ENCODE data around the gene KLHL17.

The KLHL17 gene

DNA sequence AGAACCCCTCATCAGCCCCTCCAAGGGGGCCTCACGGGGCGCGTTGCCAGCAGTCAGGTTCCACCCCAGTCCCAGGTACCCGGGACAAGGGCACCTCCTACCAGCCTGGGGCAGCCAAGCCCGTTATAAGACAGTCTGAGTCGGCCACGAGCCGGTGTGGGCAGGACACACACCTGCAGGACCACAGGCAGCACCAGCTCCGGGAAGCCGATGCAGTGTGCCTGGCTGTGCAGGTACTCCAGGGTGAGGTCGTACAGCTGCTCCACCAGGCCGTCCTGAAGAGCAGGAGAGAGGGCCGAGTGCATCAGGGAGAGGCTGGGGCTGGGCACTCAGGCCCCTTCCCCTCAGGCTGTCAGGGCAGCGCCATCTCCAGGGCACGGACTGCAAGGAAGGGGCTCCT lies 12.4 kb upstream of the KLHL17 start:
- Mint-ChIP-seq H3K27me3 (no peaks in the 10 kb centered on the region), H3K4me3 (no peak overlapping the region), H3K9me3 (no peaks in the 10 kb centered on the region), H3K4me1 (peaks cover 2% of the 10 kb centered on the region), H3K27ac (no peak overlapping the region), H3K36me3 (ENCODE audit: low read depth) (peaks cover 34% of the 10 kb centered on the region)
- DNase-seq (no peak), ATAC-seq (no peak)

GRCh38 chr1:950268-950667 lies 10.1 kb upstream of the KLHL17 start:
- Mint-ChIP-seq H3K36me3 (ENCODE audit: low read depth) (peaks cover 46% of the 10 kb centered on the region), H3K27me3 (no peaks in the 10 kb centered on the region), H3K4me1 (no peaks in the 10 kb centered on the region), H3K4me3 (no peak overlapping the region), H3K27ac (no peak overlapping the region), H3K9me3 (no peaks in the 10 kb centered on the region)
- no peak for ATAC-seq
- DNase-seq = no peak

DNA sequence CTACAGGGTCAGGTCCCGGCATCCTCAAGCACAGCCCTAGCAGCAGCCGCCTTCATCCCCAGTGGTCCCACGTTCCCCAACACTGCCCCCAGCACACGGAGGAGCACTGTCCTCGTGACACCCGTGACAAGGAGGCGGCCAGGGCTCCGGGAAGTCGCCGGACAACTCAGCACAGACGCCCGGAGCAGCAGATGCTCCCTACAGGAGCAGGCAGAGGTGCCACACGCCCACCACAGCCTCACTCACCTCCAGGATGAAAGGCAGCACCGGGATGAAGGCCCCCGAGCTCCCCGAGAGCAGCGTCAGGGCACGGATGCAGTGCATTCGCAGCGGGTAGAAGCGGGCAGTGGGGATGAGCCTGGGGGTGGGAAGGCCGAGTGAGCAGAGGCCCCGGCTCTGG lies 9.5 kb upstream of the KLHL17 start:
- H3K36me3 Mint-ChIP-seq (ENCODE audit: low read depth) = peaks cover 46% of the 10 kb centered on the region
- no peaks in the 10 kb centered on the region for H3K27me3 Mint-ChIP-seq
- DNase-seq (no peak), ATAC-seq (no peak)
- H3K4me1 Mint-ChIP-seq = no peaks in the 10 kb centered on the region
- H3K4me3 Mint-ChIP-seq = no peak overlapping the region
- no peak overlapping the region for H3K27ac Mint-ChIP-seq
- H3K9me3 Mint-ChIP-seq = no peaks in the 10 kb centered on the region

GRCh38 chr1:951364-951763 lies 9.0 kb upstream of the KLHL17 start:
- no peaks in the 10 kb centered on the region for H3K9me3 Mint-ChIP-seq
- DNase-seq = no peak
- no peak overlapping the region for H3K27ac Mint-ChIP-seq
- ATAC-seq = no peak
- no peak overlapping the region for H3K4me3 Mint-ChIP-seq
- H3K4me1 Mint-ChIP-seq = no peaks in the 10 kb centered on the region
- H3K36me3 Mint-ChIP-seq (ENCODE audit: low read depth) = peaks cover 46% of the 10 kb centered on the region
- H3K27me3 Mint-ChIP-seq = no peaks in the 10 kb centered on the region

DNA sequence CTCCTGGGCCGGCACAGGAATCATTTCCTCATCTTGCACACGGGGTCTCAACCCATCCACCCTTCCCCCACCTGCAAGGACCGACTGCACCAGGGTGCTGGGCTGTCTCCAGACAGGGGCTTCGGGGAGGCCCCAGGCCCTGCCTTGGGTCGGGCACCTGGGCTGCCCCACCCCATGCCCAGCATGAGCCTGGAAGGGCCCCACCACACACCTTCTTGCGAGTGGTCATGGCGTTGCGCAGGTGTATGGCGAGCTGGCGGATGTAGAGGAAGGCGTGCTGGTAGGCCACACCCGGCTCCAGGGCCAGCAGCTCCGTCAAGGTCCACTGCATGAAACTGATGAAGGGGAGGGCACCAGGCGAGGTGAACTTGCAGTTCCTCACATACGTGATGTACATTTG lies 8.2 kb upstream of the KLHL17 start:
- no peak overlapping the region for H3K4me3 Mint-ChIP-seq
- H3K36me3 Mint-ChIP-seq (ENCODE audit: low read depth) = peaks cover 49% of the 10 kb centered on the region
- no peaks in the 10 kb centered on the region for H3K27me3 Mint-ChIP-seq
- DNase-seq (no peak), ATAC-seq (no peak)
- no peak overlapping the region for H3K27ac Mint-ChIP-seq
- no peaks in the 10 kb centered on the region for H3K9me3 Mint-ChIP-seq
- peaks cover 3% of the 10 kb centered on the region for H3K4me1 Mint-ChIP-seq

DNA sequence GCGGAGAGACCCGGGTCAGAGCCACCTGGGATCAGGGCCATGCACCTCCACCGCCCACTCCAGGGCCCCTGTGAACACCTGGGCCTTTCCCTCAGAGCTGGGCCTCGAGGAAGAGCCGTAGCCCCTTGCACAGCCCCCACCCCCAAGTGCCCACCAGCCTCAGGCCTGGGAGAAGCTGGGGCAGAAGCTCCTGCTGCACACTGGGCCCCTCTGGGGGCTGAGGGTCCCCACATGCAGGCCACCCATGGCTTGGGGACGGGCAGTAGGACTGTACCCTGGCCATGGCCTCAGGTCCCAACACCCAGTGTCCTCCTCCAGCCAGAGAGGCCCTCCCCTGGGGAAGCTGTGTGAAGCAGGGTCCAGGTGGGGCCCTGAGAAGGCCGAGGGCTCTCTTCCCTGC lies 7.8 kb upstream of the KLHL17 start:
- DNase-seq = no peak
- H3K27me3 Mint-ChIP-seq = no peaks in the 10 kb centered on the region
- H3K27ac Mint-ChIP-seq = no peak overlapping the region
- H3K36me3 Mint-ChIP-seq (ENCODE audit: low read depth) = peaks cover 51% of the 10 kb centered on the region
- no peak overlapping the region for H3K4me3 Mint-ChIP-seq
- H3K4me1 Mint-ChIP-seq = peaks cover 7% of the 10 kb centered on the region
- no peaks in the 10 kb centered on the region for H3K9me3 Mint-ChIP-seq
- no peak for ATAC-seq

GRCh38 chr1:953524-954320 lies 6.7 kb upstream of the KLHL17 start:
- Mint-ChIP-seq H3K4me1 (peaks cover 15% of the 10 kb centered on the region), H3K36me3 (ENCODE audit: low read depth) (peaks cover 55% of the 10 kb centered on the region), H3K27me3 (no peaks in the 10 kb centered on the region), H3K4me3 (no peak overlapping the region), H3K27ac (no peak overlapping the region), H3K9me3 (no peaks in the 10 kb centered on the region)
- ATAC-seq (no peak), DNase-seq (no peak)

DNA sequence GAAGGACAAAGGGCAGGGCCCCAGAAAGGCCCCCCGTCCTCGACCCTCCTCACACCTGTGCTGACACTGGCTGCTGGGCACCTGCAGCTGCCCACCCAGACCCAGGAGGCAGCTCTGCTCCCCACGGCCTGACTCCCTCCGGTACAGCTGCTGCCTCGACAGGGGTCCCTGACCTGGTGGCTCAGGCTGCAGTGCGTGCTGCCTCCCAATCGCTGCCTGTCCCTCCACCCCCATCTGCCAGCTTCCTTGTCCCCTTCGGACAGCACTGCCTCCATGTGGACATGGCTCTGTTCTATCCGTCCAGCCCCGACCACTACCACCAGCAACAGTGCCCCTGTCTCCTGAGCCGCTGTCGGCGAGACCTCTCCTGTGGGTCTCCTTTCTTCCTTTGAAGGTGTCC lies 5.5 kb upstream of the KLHL17 start:
- no peak for DNase-seq
- Mint-ChIP-seq H3K4me1 (peaks cover 18% of the 10 kb centered on the region), H3K36me3 (ENCODE audit: low read depth) (peaks cover 46% of the 10 kb centered on the region), H3K27ac (no peak overlapping the region), H3K27me3 (no peaks in the 10 kb centered on the region), H3K9me3 (no peaks in the 10 kb centered on the region), H3K4me3 (no peak overlapping the region)
- no peak for ATAC-seq

DNA sequence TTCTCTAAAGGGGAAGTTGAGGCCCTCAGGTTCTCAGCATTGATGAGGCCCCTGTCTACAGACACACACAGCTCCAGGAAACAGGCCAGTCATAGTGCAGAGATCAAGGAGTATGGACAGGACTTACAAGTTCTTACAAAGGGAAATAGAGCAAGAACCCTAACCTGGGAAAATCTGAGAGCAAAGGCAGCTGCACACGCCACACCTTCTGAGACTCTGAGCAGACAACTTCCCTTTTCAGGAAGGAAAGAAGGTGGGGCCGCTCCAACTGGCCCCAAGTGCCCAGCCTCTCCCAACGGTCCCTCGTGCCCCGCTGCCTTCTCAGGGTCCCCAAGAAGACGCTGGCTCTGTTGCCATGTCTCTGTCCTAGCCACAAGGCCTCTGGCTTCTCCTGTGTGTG lies 4.9 kb upstream of the KLHL17 start:
- no peaks in the 10 kb centered on the region for H3K9me3 Mint-ChIP-seq
- no peak overlapping the region for H3K27ac Mint-ChIP-seq
- no peak for ATAC-seq
- peaks cover 18% of the 10 kb centered on the region for H3K4me1 Mint-ChIP-seq
- DNase-seq = no peak
- H3K27me3 Mint-ChIP-seq = no peaks in the 10 kb centered on the region
- H3K4me3 Mint-ChIP-seq = no peak overlapping the region
- peaks cover 40% of the 10 kb centered on the region for H3K36me3 Mint-ChIP-seq (ENCODE audit: low read depth)

- Mint-ChIP-seq H3K36me3 (ENCODE audit: low read depth) (peaks cover 33% of the 10 kb centered on the region), H3K4me1 (peaks cover 20% of the 10 kb centered on the region), H3K27ac (no peak overlapping the region), H3K27me3 (no peaks in the 10 kb centered on the region), H3K9me3 (no peaks in the 10 kb centered on the region), H3K4me3 (no peak overlapping the region)
- ATAC-seq (no peak), DNase-seq (no peak)
Measured at GRCh38 chr1:956636-957035, 3.7 kb upstream of the KLHL17 start.

GRCh38 chr1:958823-959730 lies 1.3 kb upstream of the KLHL17 start, which contains the start of gene NOC2L:
Gene NOC2L, minus strand, starts transcription at chr1:959256. Its CDS starts 16 bp downstream, at chr1:959240.
- H3K36me3 Mint-ChIP-seq (ENCODE audit: low read depth) = peaks cover 29% of the 10 kb centered on the region
- DNase-seq (peak; percentile 99), ATAC-seq (peak; percentile 81)
- H3K4me3 Mint-ChIP-seq = peak within 1 kb of the TSS; percentile 98
- peak within 1 kb of the TSS; percentile 91 for H3K27ac Mint-ChIP-seq
- H3K9me3 Mint-ChIP-seq = no peaks in the 10 kb centered on the region
- H3K4me1 Mint-ChIP-seq = peaks cover 20% of the 10 kb centered on the region
- H3K27me3 Mint-ChIP-seq = no peaks in the 10 kb centered on the region

- no peaks in the 10 kb centered on the region for H3K27me3 Mint-ChIP-seq
- H3K9me3 Mint-ChIP-seq = no peaks in the 10 kb centered on the region
- H3K4me1 Mint-ChIP-seq = peaks cover 20% of the 10 kb centered on the region
- ATAC-seq (peak; percentile 5), DNase-seq (peak; percentile 27)
- H3K27ac Mint-ChIP-seq = peak overlapping the region; percentile 35
- peaks cover 25% of the 10 kb centered on the region for H3K36me3 Mint-ChIP-seq (ENCODE audit: low read depth)
- H3K4me3 Mint-ChIP-seq = peak overlapping the region; percentile 98
Measured at GRCh38 chr1:959731-960362, 537 bp upstream of the KLHL17 start.

- H3K9me3 Mint-ChIP-seq = no peaks in the 10 kb centered on the region
- peaks cover 15% of the 10 kb centered on the region for H3K36me3 Mint-ChIP-seq (ENCODE audit: low read depth)
- ATAC-seq = no peak
- no peak for DNase-seq
- H3K4me1 Mint-ChIP-seq = peaks cover 28% of the 10 kb centered on the region
- H3K4me3 Mint-ChIP-seq = peak overlapping the region; percentile 61
- H3K27me3 Mint-ChIP-seq = no peaks in the 10 kb centered on the region
- no peak overlapping the region for H3K27ac Mint-ChIP-seq
Measured at GRCh38 chr1:961132-961669, 817 bp downstream of the KLHL17 start.
